Measurements from ENCODE around the gene ITGA4.

GRCh38 chr2:181474222-181474881 is 17.2 kb downstream of the ITGA4 start:
- TF ChIP-seq CTCF (IDR thresholded peaks at IDR 0.05): no peak
- no peak for TF ChIP-seq POLR2A (IDR thresholded peaks at IDR 0.05)

All from Peyer's patch (tissue), 4 donors.